Keratinocyte (primary cell): ENCODE measurements around the gene JOSD2. TPM values are rescaled to one million over a fixed set of nuclear protein-coding genes. Genes with fewer than 3 reads are reported as not detected.

Experiments
- DNase-seq: peaks from one replicate; pipeline ENCODE4 v3.0.0-alpha.2; 2011; ENCODE audit warnings: low read depth, missing footprints, low spot score
- FAIRE-seq: peaks from 2 replicates; lab custom pipeline; 2011; peaks lifted over from hg19 to GRCh38; lab: Jason Lieb, UNC
- H2AFZ ChIP-seq: 2 replicates; pipeline ENCODE4 v1.6.0; 2012; ENCODE audit warnings: low read length, control low read depth, inconsistent platforms; ENCODE audit not compliant: control insufficient read depth
- H3K27ac ChIP-seq: 2 replicates; pipeline ENCODE4 v1.5.1; 2011; ENCODE audit warnings: low read length; ENCODE audit not compliant: control insufficient read depth, insufficient read depth
- H3K27me3 ChIP-seq: 3 replicates; pipeline ENCODE4 v1.6.0; 2011; ENCODE audit warnings: low read length; ENCODE audit not compliant: control insufficient read depth, insufficient read depth; ENCODE audit errors: extremely low read depth
- H3K36me3 ChIP-seq, 2 experiments: 2 replicates in 1 of 2; 3 replicates in 1 of 2; pipeline ENCODE4 v1.5.1; 2011; ENCODE audit warnings: low read length in 2 of 2, mild to moderate bottlenecking in 1 of 2; ENCODE audit not compliant: control insufficient read depth in 2 of 2, insufficient read depth in 2 of 2; ENCODE audit errors: extremely low read depth in 1 of 2
- H3K4me1 ChIP-seq: 3 replicates; pipeline ENCODE4 v1.5.1; 2011; ENCODE audit warnings: low read length; ENCODE audit not compliant: control insufficient read depth, insufficient read depth; ENCODE audit errors: extremely low read depth
- H3K4me2 ChIP-seq: 3 replicates; pipeline ENCODE4 v1.6.0; 2011; ENCODE audit warnings: low read depth, low read length; ENCODE audit not compliant: control insufficient read depth, insufficient read depth; ENCODE audit errors: extremely low read depth
- H3K4me3 ChIP-seq, 3 experiments: fragments of 200-600 bp in 1 of 3; sonication (generic) in 1 of 3; 2 replicates in 2 of 3; 3 replicates in 1 of 3; pipeline ENCODE4 v1.5.1; 2011 to 2016; ENCODE audit warnings: low read length in 3 of 3, mild to moderate bottlenecking in 3 of 3, control low read depth in 2 of 3, inconsistent platforms in 1 of 3, low read depth in 1 of 3, mixed read lengths in 1 of 3, mixed run types in 1 of 3, moderate library complexity in 1 of 3; ENCODE audit not compliant: control insufficient read depth in 2 of 3, insufficient read depth in 2 of 3; ENCODE audit errors: extremely low read depth in 1 of 3
- H3K79me2 ChIP-seq: 2 replicates; pipeline ENCODE4 v1.6.0; 2012; ENCODE audit warnings: low read length; ENCODE audit not compliant: control insufficient read depth, insufficient read depth
- H3K9ac ChIP-seq: 3 replicates; pipeline ENCODE4 v1.6.0; 2011; ENCODE audit warnings: low read length; ENCODE audit not compliant: control insufficient read depth, insufficient read depth; ENCODE audit errors: extremely low read depth
- H3K9me1 ChIP-seq: 3 replicates; pipeline ENCODE4 v1.6.0; 2011; ENCODE audit warnings: low read length; ENCODE audit not compliant: control insufficient read depth, insufficient read depth; ENCODE audit errors: extremely low read depth
- H3K9me3 ChIP-seq: 2 replicates; pipeline ENCODE4 v1.5.1; 2012; ENCODE audit warnings: low read depth, low read length; ENCODE audit not compliant: control insufficient read depth
- H4K20me1 ChIP-seq: 3 replicates; pipeline ENCODE4 v1.6.0; 2011; ENCODE audit warnings: low read length; ENCODE audit not compliant: control insufficient read depth, insufficient read depth; ENCODE audit errors: extremely low read depth
- EZH2 ChIP-seq: IDR thresholded peaks from one replicate; pipeline ENCODE4 v1.6.1; 2012; ENCODE audit warnings: inconsistent platforms, mild to moderate bottlenecking, low read length, moderate library complexity
- dilution Hi-C: fragments of 300-500 bp; cut with MboI; formaldehyde crosslinking; loops from one replicate; pipeline ENCODE4 v1.7.0; 2020; ENCODE audit warnings: low sequenced_read_pairs; ENCODE audit not compliant: extremely low pct_ligation_motif_present
- polyA plus RNA-seq, 5 experiments: library from polyadenylated mRNA; depleted of rRNA in 3 of 5; stranded (reverse) in 3 of 5; stranded (forward) in 1 of 5; unstranded in 1 of 5; fragments of >200 nt; gene quantifications; 1 replicate in 1 of 5; 2 replicates in 3 of 5; 3 replicates in 1 of 5; pipeline versions ENCODE4 v1.2.1 to v1.2.3, GENCODE V29; 2011 to 2012; ENCODE audit warnings: missing spikeins in 2 of 5, low read depth in 1 of 5, low replicate concordance in 1 of 5
- TF ChIP-seq, protein P1 (sequence below), 3 experiments: IDR thresholded peaks in 1 of 3; conservative IDR thresholded peaks in 1 of 3; optimal IDR thresholded peaks in 1 of 3; 2 replicates in 2 of 3; 3 replicates in 1 of 3; pipeline versions ENCODE3 to v1.5.1; 2011; ENCODE audit warnings: low read length in 3 of 3, mild to moderate bottlenecking in 3 of 3, moderate library complexity in 2 of 3, control low read depth in 1 of 3, inconsistent platforms in 1 of 3; ENCODE audit not compliant: insufficient read depth in 2 of 3; ENCODE audit errors: extremely low read depth in 1 of 3

Gene JOSD2
- polyA plus RNA-seq, 1 donor (not counting 4 experiments of a cell fraction or from before 2014, with no cell fraction given), result 18.7 TPM

DNA sequence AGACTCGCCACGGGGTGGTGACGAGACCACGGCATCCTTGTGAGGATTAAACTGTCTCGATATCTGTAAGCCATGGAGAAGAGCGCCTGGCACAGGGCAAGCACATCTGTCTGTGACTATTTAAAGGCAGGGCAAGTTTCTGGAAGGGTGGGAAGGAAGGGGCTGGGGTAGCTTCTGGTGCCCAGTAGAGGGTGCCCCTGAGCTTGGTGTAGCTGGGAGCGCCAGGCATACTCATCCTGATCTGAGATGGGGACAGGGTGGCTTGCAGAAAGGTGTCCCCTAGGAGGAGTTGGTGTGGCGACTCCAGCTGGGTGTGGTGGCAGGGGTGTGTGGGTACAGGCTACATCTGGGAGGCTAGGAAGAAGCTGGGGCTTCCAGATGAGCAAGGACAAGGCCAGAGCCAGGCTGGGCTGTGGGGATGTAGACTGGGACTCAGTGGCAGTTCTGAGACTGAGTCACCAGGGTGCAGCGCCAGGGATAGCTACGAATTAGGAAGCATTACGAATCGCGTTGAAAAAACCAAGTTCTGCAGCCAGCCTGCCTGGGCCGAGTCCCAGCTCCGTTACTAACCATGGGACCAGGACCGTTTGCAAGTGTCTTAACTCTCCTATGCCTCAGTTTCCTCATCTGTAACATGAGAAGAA is 25.8 kb upstream of the JOSD2 start:
- FAIRE-seq, result no peak
- Histone ChIP-seq H3K4me3 (no peak overlapping the region), H3K9me1 (no peaks in the 10 kb centered on the region), H3K27me3 (no peaks in the 10 kb centered on the region), H3K4me2 (no peak overlapping the region), H3K36me3 (no peaks in the 10 kb centered on the region), H3K9ac (no peak overlapping the region), H4K20me1 (no peaks in the 10 kb centered on the region), H3K27ac (no peak overlapping the region), H3K9me3 (no peaks in the 10 kb centered on the region), H3K79me2 (no peaks in the 10 kb centered on the region), H2AFZ (no peak overlapping the region), H3K4me1 (no peaks in the 10 kb centered on the region)
- no peak for TF ChIP-seq EZH2
- TF ChIP-seq, protein P1, sequence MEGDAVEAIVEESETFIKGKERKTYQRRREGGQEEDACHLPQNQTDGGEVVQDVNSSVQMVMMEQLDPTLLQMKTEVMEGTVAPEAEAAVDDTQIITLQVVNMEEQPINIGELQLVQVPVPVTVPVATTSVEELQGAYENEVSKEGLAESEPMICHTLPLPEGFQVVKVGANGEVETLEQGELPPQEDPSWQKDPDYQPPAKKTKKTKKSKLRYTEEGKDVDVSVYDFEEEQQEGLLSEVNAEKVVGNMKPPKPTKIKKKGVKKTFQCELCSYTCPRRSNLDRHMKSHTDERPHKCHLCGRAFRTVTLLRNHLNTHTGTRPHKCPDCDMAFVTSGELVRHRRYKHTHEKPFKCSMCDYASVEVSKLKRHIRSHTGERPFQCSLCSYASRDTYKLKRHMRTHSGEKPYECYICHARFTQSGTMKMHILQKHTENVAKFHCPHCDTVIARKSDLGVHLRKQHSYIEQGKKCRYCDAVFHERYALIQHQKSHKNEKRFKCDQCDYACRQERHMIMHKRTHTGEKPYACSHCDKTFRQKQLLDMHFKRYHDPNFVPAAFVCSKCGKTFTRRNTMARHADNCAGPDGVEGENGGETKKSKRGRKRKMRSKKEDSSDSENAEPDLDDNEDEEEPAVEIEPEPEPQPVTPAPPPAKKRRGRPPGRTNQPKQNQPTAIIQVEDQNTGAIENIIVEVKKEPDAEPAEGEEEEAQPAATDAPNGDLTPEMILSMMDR (optimal IDR thresholded peaks at IDR 0.05 in 1 of 3, IDR thresholded peaks at IDR 0.05 in 1 of 3, conservative IDR thresholded peaks at IDR 0.05 in 1 of 3; ENCODE audit: extremely low read depth in 1 of 3, insufficient read depth in 2 of 3, low read length in 3 of 3), result peak in 2 of 3 experiments; percentile 12 to 19
- no peak for DNase-seq
- dilution Hi-C loops, result no loop called here

DNA sequence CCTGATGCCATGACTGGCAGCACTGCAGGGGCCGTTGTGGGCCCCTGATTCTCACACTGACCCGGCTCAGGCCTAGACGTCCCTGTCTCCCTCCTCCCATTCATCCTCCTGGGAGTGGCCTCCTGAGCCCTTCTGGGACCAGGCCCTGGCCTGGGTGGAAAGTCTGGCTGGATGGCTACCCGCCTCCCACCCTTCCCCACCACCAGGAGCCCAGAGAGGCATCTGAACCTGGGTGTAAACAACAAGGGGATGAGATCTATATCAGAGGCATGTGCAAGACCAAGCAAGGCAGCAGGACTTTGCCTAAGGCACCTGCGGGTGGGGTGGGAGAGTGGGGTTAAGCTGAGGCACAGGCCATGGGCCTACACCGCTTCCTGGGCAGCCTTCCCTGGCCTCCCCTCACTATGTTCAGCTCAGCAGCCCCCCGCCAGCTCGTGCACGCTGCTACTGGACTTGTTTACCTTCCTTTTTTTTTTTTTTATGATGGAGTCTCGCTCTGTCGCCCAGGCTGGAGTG is 24.7 kb upstream of the JOSD2 start:
- H3K9me3 ChIP-seq, result no peaks in the 10 kb centered on the region
- no peaks in the 10 kb centered on the region for H3K4me1 ChIP-seq
- no peaks in the 10 kb centered on the region for H3K9me1 ChIP-seq
- dilution Hi-C loops, result no loop called here
- no peak for FAIRE-seq
- no peak overlapping the region for H2AFZ ChIP-seq
- H3K9ac ChIP-seq, result no peak overlapping the region
- H3K27ac ChIP-seq, result no peak overlapping the region
- TF ChIP-seq EZH2, result no peak
- TF ChIP-seq, protein P1 (optimal IDR thresholded peaks at IDR 0.05 in 1 of 3, IDR thresholded peaks at IDR 0.05 in 1 of 3, conservative IDR thresholded peaks at IDR 0.05 in 1 of 3; ENCODE audit: extremely low read depth in 1 of 3, insufficient read depth in 2 of 3, low read length in 3 of 3), result no peak
- H3K36me3 ChIP-seq, result no peaks in the 10 kb centered on the region
- H3K4me3 ChIP-seq, result no peak overlapping the region
- DNase-seq, result no peak
- H3K4me2 ChIP-seq, result no peak overlapping the region
- peaks cover 5% of the 10 kb centered on the region for H3K27me3 ChIP-seq
- H4K20me1 ChIP-seq, result no peaks in the 10 kb centered on the region
- H3K79me2 ChIP-seq, result no peaks in the 10 kb centered on the region
